Suppressor macrophage (primary cell): ENCODE data around the gene MBD5.
"Not testable (repeated sequence)": the region's sequence is repeated elsewhere in the genome, so short reads cannot be mapped to it uniquely, and the experiment has no call there.

Experiments used
- DNase-seq, 4 experiments: peaks; one replicate each; pipeline ENCODE4 v3.0.0-alpha.2; 2020 to 2022

MBD5 gene

GRCh38 chr2:148526509-148527346 is 505.8 kb downstream of the MBD5 start:
- DNase-seq: peak in 1 of 4 experiments; percentile 14

GRCh38 chr2:148527488-148528340 is 506.8 kb downstream of the MBD5 start:
- DNase-seq: no peak

- DNase-seq: no peak
These were observed 507.6 kb downstream of the MBD5 start for GRCh38 chr2:148528356-148529064.

GRCh38 chr2:148529745-148530144 is 508.9 kb downstream of the MBD5 start:
- no peak for DNase-seq

GRCh38 chr2:148530350-148530749 is 509.5 kb downstream of the MBD5 start:
- no peak for DNase-seq

- DNase-seq: no peak
These were observed 510.3 kb downstream of the MBD5 start for GRCh38 chr2:148531235-148531634.

DNA sequence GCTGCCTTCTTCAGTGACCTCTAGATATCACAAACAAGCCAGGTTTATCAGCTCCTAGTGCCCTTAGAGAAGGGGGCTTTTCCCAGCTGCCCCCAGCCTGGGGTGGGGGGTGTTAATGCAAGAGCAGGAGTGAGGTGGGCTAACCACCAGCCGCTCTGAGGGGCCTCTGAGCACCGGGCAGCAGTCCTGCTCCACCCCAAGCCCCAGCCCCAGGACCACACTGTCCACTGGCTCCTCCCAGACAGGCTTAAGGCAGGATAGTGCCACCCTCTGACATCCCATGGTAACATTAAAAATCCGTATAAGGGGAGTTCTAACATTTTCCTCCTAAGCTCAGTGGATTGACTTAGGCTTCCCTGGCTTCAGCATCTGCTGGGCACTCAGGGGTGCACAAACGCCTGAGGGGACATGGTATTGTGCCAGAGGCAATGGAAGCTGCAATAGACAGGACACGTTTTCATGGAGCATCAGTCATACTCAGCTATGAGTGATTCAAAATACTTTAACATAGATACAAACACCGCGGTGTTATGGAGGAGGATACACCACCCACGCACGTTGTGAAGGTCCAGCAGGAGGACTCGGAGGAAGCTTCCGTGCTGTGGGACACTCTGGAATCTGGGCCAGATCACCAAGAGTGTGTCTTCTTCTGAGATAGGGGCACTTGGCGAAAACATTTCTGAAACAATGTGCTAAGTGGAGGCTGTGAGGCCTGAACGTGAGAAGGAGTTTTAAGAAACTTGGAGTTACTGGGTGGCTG is 511.0 kb downstream of the MBD5 start:
- no peak for DNase-seq

DNA sequence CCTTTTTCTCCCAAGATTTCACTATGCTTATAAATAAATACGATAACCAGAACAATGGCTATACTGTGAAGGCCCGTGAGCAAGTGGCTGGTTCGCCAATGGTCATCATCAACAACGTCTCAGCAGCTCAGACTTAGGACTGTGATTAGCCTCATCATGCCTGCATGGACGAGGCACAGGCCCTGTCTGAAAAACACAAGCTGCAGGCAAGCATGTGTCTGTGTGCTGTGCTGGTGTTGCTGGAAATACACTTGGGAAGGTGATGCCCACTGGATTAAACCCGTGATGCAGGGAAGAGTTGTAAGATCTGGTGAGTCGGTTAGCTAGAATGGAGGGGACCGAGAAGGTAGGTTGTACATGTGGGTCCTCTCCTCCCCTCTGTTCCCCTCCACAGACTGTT is 512.1 kb downstream of the MBD5 start:
- DNase-seq: no peak

DNA sequence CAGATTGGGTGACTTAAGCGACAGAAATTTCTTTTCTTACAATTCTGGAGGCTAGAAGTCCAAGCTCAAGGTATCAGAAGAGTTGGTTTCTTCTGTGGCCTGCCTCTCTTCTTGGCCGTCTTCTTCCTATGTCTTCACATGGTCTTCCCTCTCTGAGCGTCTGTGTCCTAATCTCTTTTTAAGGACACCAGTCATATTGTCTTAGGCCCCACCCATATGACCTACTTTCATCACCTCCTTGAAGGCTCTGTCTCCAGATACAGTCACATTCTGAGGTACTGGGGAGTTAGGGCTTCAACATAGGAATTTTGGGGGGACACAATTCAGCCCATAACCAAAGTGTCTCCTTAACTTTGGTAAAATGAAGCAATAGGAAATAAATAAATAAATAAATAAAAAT is 512.8 kb downstream of the MBD5 start:
- DNase-seq: peak in 2 of 4 experiments; percentile 14 to 20

DNA sequence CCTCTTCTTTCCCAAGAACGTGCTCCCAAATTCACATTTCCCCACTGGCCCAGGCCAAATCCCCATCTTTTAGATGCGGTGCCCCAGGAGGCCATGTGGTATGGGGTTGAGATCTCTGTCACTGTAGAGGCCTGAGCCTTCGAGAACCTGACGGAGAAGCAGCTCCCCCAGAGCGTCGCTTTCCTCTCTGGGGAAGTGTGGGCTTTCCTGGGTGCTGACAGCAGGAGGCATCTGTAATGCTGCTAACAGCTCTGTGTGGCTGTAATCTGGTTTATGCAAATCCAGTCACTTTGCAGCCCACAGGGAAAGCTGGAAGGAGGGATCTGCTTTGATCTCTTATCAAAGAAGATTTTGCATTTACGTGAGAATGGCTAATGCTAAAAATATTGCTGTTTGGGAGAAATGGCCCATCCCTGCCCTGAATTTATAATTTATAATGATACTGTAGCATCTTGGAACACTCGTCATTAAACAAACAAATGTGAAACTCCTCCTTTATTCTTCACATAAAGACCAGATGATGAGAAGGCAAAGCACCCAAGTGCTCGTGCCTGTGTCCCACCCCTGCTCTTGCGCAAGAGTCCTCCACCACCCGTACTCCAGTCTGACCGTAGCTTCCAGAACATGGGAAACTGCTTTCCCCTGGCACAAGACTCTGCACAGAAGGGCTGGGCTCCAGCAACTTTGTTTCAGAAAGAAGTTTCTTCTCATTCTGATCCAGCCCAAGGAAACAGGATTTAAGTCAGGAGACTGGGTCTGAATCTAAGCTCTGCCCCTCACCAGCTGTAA is 513.7 kb downstream of the MBD5 start:
- peak in 1 of 4 experiments; percentile 14 for DNase-seq

- DNase-seq: peak in 2 of 4 experiments; percentile 16
These were observed 517.5 kb downstream of the MBD5 start for GRCh38 chr2:148538375-148538774.

DNA sequence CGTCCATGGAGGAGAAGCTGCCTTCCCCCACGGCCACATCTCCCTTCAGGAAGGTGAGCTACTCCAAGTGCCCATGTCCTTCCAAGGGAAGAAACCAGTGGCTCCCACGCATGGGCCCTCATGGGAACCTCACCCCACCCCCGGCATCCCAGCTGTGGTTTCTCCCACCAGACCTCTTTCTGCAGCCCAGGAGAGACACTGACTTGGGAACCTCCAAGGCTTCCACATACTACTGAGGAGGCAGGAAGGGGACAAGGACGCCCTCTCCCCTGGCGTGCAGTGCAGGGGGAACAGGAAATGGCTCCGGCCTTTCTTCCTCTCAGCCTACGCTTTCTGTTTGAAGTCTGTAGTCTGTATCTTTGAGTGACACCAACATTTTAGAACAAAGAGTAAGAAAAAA is 519.1 kb downstream of the MBD5 start:
- DNase-seq: peak; percentile 57 to 76 (median 74)

DNA sequence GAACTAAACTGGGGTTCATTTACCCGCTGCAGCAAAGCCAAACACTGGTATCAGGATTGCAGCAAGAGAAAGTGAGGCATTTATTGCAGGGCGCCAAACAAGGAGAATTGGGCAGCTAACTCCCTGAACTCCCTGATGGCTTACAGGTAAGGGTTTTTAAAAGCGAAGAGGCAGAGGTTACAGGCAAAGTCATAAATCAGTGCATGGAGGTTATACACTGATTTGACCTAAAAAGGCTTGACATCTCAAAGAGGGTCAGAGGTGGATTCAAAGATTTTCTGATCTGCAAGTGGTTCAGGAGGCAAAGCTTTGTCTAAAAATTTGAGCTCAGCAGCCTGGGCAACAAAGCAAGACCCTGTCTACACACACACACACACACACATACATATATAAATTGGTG is 520.9 kb downstream of the MBD5 start:
- DNase-seq: no peak

DNA sequence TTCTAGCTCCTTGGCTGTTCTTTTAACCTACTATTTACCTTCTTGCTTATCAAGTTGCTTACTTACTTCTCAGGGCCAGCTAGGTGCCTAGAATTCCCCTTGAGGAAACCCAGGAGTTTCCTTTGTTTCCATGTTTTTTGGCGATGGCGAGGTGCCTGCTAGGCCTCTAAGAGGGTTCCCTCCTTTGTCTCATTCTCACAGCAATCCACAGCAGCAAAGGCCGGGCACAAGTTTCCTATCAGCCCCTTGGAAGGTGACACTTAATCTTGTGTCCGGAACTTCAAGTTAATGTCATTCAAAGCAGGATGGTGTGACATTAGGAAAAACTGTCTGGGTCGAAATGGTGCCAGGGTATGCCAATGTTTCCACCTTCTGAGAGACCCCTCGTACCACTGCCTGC is 521.7 kb downstream of the MBD5 start:
- DNase-seq: no peak

DNA sequence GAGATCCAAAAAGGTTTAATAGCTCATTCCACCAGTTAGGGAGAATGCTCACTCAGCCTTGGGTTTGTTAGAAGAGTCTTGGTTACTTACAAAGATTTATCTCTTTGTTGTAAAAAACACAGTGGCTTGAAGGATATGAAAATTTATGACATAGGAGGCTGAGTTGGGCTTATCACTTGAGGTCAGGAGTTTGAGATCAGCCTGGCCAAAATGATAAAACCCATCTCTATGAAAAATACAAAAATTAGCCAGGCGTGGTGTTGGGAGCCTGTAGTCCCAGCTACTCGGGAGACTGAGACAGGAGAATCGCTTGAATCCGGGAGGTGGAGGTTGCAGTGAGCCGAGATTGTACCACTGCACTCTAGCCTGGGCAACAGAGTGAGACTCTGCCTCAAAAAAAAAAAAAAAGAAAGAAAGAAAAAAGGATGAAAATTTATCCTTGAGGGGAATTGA is 522.2 kb downstream of the MBD5 start:
- DNase-seq: not testable (repeated sequence)

GRCh38 chr2:148545390-148546256 is 524.7 kb downstream of the MBD5 start:
- DNase-seq: peak in 3 of 4 experiments; percentile 43 to 57 (median 45)

DNA sequence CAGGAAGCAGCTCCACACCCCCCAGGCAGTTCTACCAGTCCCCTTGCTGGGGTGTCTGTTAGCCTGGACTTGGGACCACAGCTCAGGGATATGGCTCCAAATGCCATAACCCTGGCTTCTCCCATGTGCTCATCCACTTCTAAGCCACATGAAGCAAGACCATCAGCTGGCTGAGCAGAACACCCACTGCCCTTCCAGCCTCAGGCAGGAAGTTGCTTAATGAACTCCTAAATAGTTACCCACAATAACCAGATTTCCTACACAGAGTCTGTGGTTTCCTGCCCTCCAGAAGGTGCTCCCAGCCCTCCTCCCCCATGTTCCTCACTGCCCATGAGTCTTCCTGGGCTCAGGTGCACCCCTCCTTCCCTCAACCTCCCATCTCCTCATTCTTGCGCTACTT is 525.4 kb downstream of the MBD5 start:
- DNase-seq: peak; percentile 61 to 86 (median 82)

- DNase-seq: no peak
These were observed 528.0 kb downstream of the MBD5 start for GRCh38 chr2:148548716-148549400.

- peak in 2 of 4 experiments; percentile 22 to 23 for DNase-seq
These were observed 531.9 kb downstream of the MBD5 start for GRCh38 chr2:148552675-148553331.
